Mononuclear cell (primary cell): ENCODE data around the gene DPP10. TPM values are rescaled to one million over a fixed set of nuclear protein-coding genes. Genes with fewer than 3 reads are reported as not detected.
"Not testable (repeated sequence)": the region's sequence is repeated elsewhere in the genome, so short reads cannot be mapped to it uniquely, and the experiment has no call there.

Source experiments
- H3K27me3 ChIP-seq: 2 replicates; pipeline ENCODE4 v1.6.0; 2011; ENCODE audit warnings: low read length, control low read depth; ENCODE audit not compliant: insufficient read depth
- H3K4me1 ChIP-seq: 2 replicates; pipeline ENCODE4 v1.5.1; 2011; ENCODE audit warnings: mild to moderate bottlenecking, low read length, control low read depth; ENCODE audit not compliant: insufficient read depth
- H3K4me3 ChIP-seq: 2 replicates; pipeline ENCODE4 v1.5.1; 2011; ENCODE audit warnings: mild to moderate bottlenecking, low read length, moderate library complexity
- H3K9me3 ChIP-seq: 2 replicates; pipeline ENCODE4 v1.5.1; 2011; ENCODE audit warnings: low read depth, mild to moderate bottlenecking, control low read depth, low read length
- total RNA-seq: library from RNA; depleted of rRNA; stranded (reverse); fragments of >200 nt; gene quantifications from one replicate; pipeline ENCODE4 v1.2.3, GENCODE V29; 2012

DPP10 gene
- under 0.01 TPM for total RNA-seq

DNA sequence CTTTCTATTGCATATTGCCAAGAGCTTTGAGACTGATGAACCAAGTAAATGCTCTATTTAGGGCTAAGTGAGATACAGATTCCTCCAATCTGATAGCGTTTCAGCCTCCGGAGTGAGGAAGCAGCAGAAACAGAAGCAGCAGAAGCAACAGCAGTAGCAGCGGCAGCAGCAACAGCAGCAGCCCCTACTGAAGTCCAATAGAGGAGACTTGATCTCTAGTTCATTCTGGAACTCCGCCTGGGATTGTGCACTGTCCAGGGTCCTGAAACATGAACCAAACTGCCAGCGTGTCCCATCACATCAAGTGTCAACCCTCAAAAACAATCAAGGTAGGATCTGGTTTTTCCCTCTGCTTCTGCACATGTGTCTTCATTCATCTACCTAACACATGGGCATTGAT is at the start of gene DPP10:
DPP10 (plus strand) TSS at position 132 of the 400 bp plus-strand sequence.
- Histone ChIP-seq H3K4me1 (no peaks in the 10 kb centered on the region), H3K27me3 (no peaks in the 10 kb centered on the region), H3K4me3 (no peak within 1 kb of the TSS), H3K9me3 (no peaks in the 10 kb centered on the region)

DNA sequence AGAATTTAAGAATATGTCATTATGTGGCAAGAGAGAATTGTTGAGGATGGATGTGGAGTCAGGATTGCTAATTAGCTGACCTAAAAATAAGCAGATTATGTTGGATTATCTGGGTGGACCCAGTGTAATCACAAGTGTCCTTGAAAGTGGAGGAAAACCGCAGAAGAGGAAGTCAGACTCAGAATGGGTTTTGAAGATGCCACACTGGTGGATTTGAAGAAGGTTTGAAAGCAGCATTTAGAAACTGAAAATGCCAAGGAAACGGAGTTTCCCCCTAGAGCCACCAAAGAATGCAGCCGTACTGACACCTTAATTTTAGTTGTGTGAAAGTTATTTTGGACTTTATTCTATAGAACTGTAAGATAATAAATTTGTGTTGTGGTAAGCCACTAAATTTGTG is 41.6 kb upstream of the DPP10 start:
- no peaks in the 10 kb centered on the region for H3K9me3 ChIP-seq
- no peak overlapping the region for H3K4me3 ChIP-seq
- no peaks in the 10 kb centered on the region for H3K27me3 ChIP-seq
- H3K4me1 ChIP-seq = no peaks in the 10 kb centered on the region

DNA sequence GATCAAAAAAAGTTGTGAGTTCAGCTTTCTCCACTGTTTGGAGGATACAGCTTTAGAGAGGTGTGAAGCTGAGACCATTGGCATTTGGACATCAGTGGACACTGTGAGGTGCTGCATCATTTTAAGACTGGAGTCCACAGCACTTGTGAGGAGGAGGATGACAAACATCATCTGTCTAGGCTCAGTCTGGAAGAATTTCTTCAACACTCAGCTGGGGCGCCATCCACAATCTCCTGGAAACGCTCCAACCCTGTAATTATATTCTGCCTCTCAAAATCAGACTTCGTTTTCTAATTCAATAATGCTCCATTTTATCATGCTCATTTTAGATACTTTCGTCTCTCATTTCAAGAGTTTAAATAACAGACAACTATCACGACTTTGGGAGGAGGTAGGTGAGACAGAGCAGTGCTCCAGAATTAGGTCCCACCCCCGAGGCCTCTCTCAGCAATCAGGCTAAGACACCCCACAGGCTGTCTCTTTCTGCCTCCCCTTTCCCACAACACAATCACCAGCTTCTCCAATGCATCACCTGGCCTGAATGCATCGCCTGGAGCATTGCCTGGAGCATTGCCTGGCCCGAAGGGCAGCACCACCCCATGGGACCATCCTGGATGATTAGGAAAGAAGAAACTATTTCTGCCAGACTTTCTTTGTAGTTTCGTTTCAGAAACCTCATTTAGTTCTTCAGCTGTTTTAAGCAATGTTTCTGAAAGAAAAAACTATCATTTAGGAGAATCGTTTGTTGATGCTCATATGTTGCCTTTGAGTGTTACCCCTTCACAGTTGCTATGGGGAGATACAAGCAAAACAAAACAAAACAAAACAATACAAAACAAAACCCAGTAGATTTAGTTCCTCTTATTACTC is 37.0 kb upstream of the DPP10 start:
- Histone ChIP-seq H3K4me3 (no peak overlapping the region), H3K27me3 (no peaks in the 10 kb centered on the region), H3K4me1 (no peaks in the 10 kb centered on the region), H3K9me3 (no peaks in the 10 kb centered on the region)

DNA sequence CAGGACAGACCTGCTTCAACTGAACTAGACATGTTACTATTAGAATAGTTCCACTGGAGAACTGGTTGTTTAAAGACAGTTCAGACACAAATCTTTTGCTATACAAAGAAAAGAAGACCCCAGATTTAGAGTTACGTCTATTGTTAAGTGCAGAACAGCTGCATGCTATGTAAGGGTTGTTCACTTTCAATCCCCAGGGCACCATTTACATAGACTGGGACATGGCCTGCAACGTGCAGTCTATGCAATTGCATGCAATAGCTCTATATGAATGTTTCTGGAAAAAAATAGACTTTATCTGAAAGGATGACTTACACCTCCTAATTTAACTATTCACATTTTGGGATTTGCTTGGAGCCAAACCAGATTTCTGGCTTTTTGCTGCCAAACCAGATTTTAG is 36.1 kb upstream of the DPP10 start:
- no peaks in the 10 kb centered on the region for H3K9me3 ChIP-seq
- H3K27me3 ChIP-seq = no peaks in the 10 kb centered on the region
- H3K4me1 ChIP-seq = no peaks in the 10 kb centered on the region
- H3K4me3 ChIP-seq = no peak overlapping the region

DNA sequence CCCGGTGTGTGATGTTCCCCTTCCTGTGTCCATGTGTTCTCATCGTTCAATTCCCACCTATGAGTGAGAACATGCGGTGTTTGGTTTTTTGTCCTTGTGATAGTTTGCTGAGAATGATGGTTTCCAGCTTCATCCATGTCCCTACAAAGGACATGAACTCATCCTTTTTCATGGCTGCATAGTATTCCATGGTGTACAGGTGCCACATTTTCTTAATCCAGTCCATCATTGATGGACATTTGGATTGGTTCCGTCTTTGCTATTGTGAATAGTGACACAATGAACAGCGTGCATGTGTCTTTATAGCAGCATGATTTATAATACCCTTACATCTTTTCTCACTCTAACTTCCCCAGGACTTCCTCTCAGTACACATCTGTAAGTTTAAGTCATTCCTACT is 35.1 kb upstream of the DPP10 start:
- not testable (repeated sequence) for H3K4me1 ChIP-seq, H3K27me3 ChIP-seq, H3K4me3 ChIP-seq, H3K9me3 ChIP-seq

DNA sequence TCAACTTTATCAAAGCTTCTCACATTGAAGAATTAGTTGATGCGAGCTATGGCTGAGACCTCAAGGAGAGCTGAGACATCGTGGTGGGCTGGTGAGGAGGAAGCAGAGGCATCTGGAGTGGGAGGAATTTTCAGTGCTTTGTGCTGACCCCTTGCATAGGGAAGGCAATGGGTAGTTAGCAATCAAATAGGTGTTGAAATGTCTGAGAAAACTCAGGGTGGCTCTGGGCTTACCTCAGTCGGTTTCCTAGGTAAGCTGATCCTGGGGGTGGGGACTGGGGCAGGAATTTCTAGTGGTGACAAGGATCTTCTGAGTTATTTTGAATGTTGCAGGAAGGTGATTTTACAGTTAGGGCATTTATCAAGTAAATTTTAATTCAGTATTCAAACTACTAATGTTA is 20.7 kb upstream of the DPP10 start:
- H3K27me3 ChIP-seq = no peaks in the 10 kb centered on the region
- H3K9me3 ChIP-seq = peaks cover 1% of the 10 kb centered on the region
- no peak overlapping the region for H3K4me3 ChIP-seq
- no peaks in the 10 kb centered on the region for H3K4me1 ChIP-seq

DNA sequence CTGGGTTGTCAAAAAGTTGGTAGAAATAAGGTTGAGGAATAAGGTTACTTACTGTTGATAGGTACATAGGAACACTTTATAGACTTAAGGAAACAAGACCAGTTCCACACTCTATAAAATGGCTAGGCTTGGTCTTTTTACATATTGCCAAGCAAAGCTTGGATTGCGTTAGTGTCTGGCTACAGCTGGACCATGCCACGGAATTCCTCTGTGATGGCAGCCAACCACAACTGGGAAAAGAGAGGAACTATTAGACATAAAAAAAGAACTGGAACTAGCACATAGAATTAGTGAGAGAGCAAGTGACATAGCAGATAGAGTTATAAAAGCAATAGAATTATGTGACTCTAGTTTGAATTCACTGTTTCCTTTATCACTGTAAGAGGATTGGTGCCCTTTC is 17.7 kb upstream of the DPP10 start:
- Histone ChIP-seq H3K4me1 (no peaks in the 10 kb centered on the region), H3K27me3 (no peaks in the 10 kb centered on the region), H3K9me3 (no peaks in the 10 kb centered on the region), H3K4me3 (no peak overlapping the region)

DNA sequence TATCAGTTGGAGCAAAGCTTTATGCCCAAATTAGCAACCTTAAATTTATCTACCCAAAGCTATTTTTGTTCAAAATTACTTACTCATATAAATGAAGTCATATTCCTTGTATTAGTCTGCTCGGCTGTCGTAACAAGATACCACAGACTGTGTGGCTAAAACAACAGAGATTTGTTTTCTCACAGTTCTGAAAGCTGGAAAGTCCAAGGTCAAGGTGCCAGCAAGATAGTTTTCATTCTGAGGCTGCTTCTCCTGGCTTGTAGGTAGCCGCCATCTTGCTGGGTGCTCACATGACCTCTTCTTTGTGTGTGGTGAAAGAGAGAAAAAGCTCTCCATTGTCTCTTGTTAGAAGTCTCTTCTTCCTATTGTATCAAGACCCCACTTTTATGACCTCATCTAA is 15.7 kb upstream of the DPP10 start:
- Histone ChIP-seq H3K9me3 (no peaks in the 10 kb centered on the region), H3K4me1 (no peaks in the 10 kb centered on the region), H3K27me3 (no peaks in the 10 kb centered on the region), H3K4me3 (no peak overlapping the region)

DNA sequence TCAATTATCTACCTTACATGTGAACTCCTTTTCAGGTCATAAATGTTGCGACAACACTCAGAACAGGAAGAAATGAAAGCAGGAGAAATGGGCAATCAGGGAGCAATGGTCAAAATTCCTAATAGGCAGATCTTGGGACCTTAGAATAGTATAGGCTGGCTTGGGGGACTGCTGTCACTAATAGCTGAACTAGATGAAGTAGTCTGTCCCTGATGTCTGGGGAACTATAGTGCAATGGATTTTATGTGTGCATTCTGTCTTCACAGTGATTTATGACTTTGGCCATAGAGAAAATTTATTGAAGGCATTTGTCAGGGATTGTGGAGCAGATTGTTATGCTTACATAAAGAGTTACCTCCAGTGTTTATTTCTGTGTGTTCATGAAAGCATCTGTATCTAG is 6.1 kb upstream of the DPP10 start:
- no peaks in the 10 kb centered on the region for H3K27me3 ChIP-seq
- H3K4me1 ChIP-seq = no peaks in the 10 kb centered on the region
- no peak overlapping the region for H3K4me3 ChIP-seq
- H3K9me3 ChIP-seq = no peaks in the 10 kb centered on the region

DNA sequence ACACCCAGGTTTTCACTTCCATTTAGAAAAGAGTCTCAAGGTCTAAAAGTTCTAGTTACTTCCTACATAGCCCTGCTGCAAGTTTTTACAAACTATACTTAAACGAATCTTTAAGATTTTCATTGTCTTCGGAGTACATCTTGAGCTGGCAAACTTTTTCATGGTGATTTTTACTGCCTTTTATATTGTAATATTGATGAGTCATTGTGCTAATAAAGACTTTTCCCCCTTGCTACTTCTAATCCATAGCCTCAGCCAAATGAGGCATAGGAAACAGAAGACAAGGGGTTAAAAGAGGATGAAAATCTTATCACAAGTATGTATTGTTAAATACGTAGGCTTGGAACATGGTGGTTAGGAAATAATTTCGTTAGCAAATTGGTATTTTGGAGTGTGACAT is 4.1 kb downstream of the DPP10 start:
- Histone ChIP-seq H3K9me3 (no peaks in the 10 kb centered on the region), H3K27me3 (no peaks in the 10 kb centered on the region), H3K4me1 (no peaks in the 10 kb centered on the region), H3K4me3 (no peak overlapping the region)

DNA sequence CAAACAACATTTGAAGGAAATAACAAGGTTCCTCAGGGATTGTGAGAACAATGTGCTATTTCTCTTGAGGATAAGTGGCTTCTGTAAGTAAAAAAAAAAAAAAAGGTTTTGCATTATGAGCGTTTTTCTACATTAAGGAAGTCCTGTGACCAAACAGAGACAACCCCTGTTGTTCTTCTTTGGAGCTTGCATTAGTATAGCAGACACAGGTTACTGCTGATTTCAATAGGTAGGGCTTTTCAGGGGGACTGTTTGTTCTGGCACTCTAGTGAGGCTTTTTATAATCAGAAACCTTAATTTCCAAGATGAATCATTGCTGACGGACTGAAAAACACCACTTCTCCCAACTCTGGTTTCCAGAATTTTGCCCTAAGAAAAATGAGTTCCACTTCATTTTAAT is 8.2 kb downstream of the DPP10 start:
- H3K9me3 ChIP-seq = no peaks in the 10 kb centered on the region
- H3K4me3 ChIP-seq = no peak overlapping the region
- H3K27me3 ChIP-seq = no peaks in the 10 kb centered on the region
- no peaks in the 10 kb centered on the region for H3K4me1 ChIP-seq

DNA sequence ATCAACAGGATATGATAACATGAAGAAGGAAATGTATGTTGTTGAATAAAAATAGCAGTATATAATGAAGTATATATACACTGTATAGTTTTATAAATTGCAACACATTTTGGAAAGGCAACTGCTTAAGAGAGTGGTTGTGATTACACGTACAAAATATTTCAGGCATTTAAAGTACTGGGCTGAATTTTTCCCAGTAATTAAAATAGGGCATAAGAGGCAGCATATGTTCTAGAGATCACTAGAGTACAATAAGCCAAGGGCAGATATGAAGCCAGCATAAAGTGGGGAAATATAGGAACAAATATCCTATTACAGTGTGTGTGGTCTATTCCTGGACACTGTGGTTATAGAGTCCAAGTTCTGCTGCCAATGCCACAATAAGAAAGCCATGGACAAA is 14.1 kb downstream of the DPP10 start:
- H3K4me3 ChIP-seq = no peak overlapping the region
- H3K4me1 ChIP-seq = no peaks in the 10 kb centered on the region
- no peaks in the 10 kb centered on the region for H3K27me3 ChIP-seq
- H3K9me3 ChIP-seq = no peaks in the 10 kb centered on the region

DNA sequence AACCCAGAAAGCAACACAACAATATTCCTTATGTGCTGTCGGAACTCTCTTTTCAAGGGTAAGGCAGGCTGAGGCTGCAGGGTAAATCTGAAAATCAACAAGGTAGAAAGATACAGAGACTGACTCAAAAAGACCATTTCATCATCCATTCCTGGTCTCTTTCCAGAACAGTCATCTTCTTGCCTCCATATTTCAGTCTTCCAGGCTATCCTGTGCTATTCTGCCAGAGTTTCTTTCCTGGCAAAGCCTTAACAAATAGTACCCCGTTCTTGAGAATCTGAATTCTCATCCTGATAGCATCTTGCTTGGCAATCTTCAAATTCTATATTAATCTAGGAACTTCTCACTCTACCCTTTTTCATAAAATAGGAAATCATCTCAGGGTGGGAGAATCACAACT is 15.5 kb downstream of the DPP10 start:
- Histone ChIP-seq H3K4me3 (no peak overlapping the region), H3K9me3 (no peaks in the 10 kb centered on the region), H3K27me3 (no peaks in the 10 kb centered on the region), H3K4me1 (no peaks in the 10 kb centered on the region)

DNA sequence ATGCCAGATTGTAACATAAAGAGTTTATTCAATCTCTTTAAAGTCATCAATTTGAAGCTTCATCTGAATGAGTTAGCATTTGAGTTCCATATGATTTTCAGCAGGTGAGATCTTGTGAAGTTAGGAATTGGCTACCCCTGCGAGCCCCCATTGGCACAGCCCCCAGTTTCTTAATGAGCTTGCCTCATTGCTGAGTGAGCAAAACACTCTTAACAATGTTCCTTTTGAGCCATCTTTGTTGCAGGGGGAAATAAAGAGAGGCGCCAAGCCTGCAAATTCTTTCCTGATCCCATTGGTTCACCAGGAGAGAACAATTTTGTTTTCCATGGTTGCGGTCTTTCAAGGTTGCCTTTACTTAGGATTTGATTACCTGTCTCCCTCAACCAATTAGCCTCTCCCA is 18.7 kb downstream of the DPP10 start:
- Histone ChIP-seq H3K27me3 (no peaks in the 10 kb centered on the region), H3K9me3 (no peaks in the 10 kb centered on the region), H3K4me3 (no peak overlapping the region), H3K4me1 (no peaks in the 10 kb centered on the region)

DNA sequence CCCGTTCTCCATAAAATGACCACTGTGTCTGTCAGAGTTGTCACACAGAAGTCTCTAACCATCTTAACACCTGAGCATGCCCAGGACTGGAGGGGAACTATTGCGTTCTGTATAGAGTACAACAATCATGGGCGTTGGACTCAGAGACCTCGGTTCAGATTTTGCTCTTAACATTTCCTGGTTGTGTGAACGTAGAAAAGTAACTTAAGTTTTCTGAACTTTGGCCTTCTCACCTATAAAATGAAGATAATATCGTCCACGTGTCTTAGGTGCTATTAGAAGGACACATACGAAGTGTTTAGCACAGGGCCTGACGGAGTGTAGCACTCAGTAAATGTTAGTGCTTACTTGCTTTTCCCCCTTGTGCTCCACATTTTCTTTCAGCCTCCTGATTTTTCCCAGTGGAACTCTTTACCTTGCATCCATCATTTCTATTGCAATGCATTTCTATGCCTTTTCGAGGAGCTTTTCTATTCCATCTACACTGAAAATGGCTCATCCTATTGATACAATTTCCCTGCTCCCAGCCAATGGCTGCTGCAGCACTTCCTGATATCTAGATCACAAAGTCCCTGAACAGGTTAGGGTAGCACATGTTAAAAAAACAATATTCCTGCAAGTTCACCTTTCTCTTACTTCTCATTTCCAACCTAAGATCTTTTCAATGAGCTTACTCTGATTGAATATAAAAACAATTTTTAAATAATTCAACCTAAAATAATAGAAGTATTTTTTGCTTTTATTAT is 22.7 kb downstream of the DPP10 start:
- peaks cover 3% of the 10 kb centered on the region for H3K9me3 ChIP-seq
- H3K4me1 ChIP-seq = no peaks in the 10 kb centered on the region
- no peaks in the 10 kb centered on the region for H3K27me3 ChIP-seq

DNA sequence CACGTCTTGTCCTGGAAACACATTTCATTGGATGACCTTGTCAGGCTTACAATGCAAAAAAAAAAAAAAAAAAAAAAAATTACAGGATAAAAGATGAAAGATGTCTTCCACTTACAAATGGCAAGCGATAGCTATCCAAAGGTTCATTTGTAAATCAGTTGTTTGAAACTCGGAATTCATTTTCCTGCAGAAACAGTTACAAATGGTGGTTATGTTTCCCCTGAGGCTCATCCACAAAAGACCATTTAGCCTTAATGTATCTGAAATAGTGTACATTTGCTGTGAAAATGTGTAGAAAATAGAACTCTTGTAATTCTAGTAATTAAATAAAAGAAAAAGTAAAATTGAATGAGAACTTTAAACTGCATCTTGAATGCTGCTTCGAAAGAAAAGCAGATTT is 25.9 kb downstream of the DPP10 start:
- H3K4me1 ChIP-seq = no peaks in the 10 kb centered on the region

More for the DNA sequence above, 22.7 kb downstream of the DPP10 start:
- no peak overlapping the region for H3K4me3 ChIP-seq

More for the DNA sequence above, 25.9 kb downstream of the DPP10 start:
- no peaks in the 10 kb centered on the region for H3K27me3 ChIP-seq
- H3K4me3 ChIP-seq = no peak overlapping the region
- H3K9me3 ChIP-seq = peaks cover 3% of the 10 kb centered on the region
